Renal pelvis (tissue), 4 donors: ENCODE data around the gene WNT7B. TPM values are rescaled to one million over a fixed set of nuclear protein-coding genes. Genes with fewer than 3 reads are reported as not detected.

Experiments
- DNase-seq: peaks from one replicate; pipeline ENCODE4 v3.0.0-alpha.2; 2013
- polyA plus RNA-seq, 3 donors: library from polyadenylated mRNA; unstranded; fragments of 120-200 nt; gene quantifications; one replicate each; pipeline ENCODE4 v1.2.1, GENCODE V29; 2013; ENCODE audit not compliant: insufficient read length in 3 of 3

WNT7B gene
- polyA plus RNA-seq, 3 donors = 10.4 to 12.0 (median 11.1) TPM

GRCh38 chr22:45997777-45998637, 21.0 kb upstream of the WNT7B start:
- DNase-seq = no peak

- DNase-seq = peak; percentile 78
Observed at GRCh38 chr22:45997077-45997776, 20.3 kb upstream of the WNT7B start.

- no peak for DNase-seq
Observed at GRCh38 chr22:45996241-45997076, 19.5 kb upstream of the WNT7B start.

- DNase-seq = no peak
Observed at GRCh38 chr22:45995405-45996101, 18.6 kb upstream of the WNT7B start.

GRCh38 chr22:45994491-45995404, 17.8 kb upstream of the WNT7B start:
- no peak for DNase-seq

GRCh38 chr22:45993841-45994240, 16.9 kb upstream of the WNT7B start:
- DNase-seq = no peak

GRCh38 chr22:45993143-45993692, 16.3 kb upstream of the WNT7B start:
- no peak for DNase-seq

- no peak for DNase-seq
Observed at GRCh38 chr22:45992737-45993136, 15.8 kb upstream of the WNT7B start.

- no peak for DNase-seq
Observed at GRCh38 chr22:45991098-45991497, 14.1 kb upstream of the WNT7B start.

GRCh38 chr22:45987136-45987861, 10.3 kb upstream of the WNT7B start:
- DNase-seq = no peak

- DNase-seq = no peak
Observed at GRCh38 chr22:45984316-45984916, 7.5 kb upstream of the WNT7B start.

- DNase-seq = no peak
Observed at GRCh38 chr22:45983797-45984196, 6.8 kb upstream of the WNT7B start.

- DNase-seq = no peak
Observed at GRCh38 chr22:45980761-45981160, 3.8 kb upstream of the WNT7B start.

GRCh38 chr22:45980268-45980570, 3.3 kb upstream of the WNT7B start:
- no peak for DNase-seq

- no peak for DNase-seq
Observed at GRCh38 chr22:45978275-45978713, 1.3 kb upstream of the WNT7B start.

- DNase-seq = no peak
Observed at GRCh38 chr22:45977551-45978274, 751 bp upstream of the WNT7B start.

GRCh38 chr22:45976254-45977002, 534 bp downstream of the WNT7B start:
- DNase-seq = no peak
